GM12872 (cell line): Measurements from ENCODE around the gene PNPLA7.

Experiments
- CTCF ChIP-seq: IDR thresholded peaks from 3 replicates; pipeline ENCODE4 v1.5.1; 2011; ENCODE audit warnings: low read depth, mild to moderate bottlenecking, low read length, moderate library complexity; ENCODE audit not compliant: insufficient read depth

PNPLA7 gene

GRCh38 chr9:137580954-137581322 is 30.7 kb upstream of the PNPLA7 start:
- no peak for TF ChIP-seq CTCF

- TF ChIP-seq CTCF, result no peak
Measured at GRCh38 chr9:137580209-137580953, 30.2 kb upstream of the PNPLA7 start.

- TF ChIP-seq CTCF, result no peak
Measured at GRCh38 chr9:137579259-137579604, 29.0 kb upstream of the PNPLA7 start.

GRCh38 chr9:137578518-137579258 is 28.5 kb upstream of the PNPLA7 start, which contains the start of gene DPH7:
Gene DPH7 (minus strand): TSS chr9:137578925. CDS start chr9:137578777, 148 bp downstream.
- peak; percentile 92 for TF ChIP-seq CTCF

- TF ChIP-seq CTCF, result peak; percentile 37; the same call in 1 of the 3 replicates
Measured at GRCh38 chr9:137575716-137576411, 25.7 kb upstream of the PNPLA7 start.

GRCh38 chr9:137575364-137575715 is 25.1 kb upstream of the PNPLA7 start:
- no peak for TF ChIP-seq CTCF

GRCh38 chr9:137574192-137574591 is 24.0 kb upstream of the PNPLA7 start:
- TF ChIP-seq CTCF, result no peak
